Measurements from ENCODE around the gene ZNF830. TPM values are rescaled to one million over a fixed set of nuclear protein-coding genes. Genes with fewer than 3 reads are reported as not detected.

The ZNF830 gene
- total and polyA plus RNA-seq, 2 of the 4 experiments (the other 2 are of a cell fraction) = 5.5 to 6.6 TPM

DNA sequence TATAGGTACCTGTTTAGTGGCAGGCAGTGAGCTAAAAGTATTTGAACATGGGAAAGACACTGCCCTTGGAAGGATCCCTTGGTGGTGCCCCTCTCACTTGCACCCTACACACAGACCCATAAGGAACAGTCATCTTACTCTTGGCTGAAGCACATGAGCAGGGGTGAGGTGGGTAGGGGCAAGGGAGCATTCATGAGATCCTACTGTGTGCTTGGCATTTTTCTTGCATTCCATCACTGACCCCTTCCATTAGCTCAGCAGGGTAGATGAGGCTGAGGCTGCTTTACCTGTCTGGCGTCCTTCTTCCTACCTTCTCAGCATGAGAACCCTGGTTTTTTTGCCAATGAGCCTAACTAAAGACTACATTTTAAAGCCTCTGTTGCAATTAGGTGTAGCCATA is 48.3 kb upstream of the ZNF830 start:
- no peak overlapping the region for H3K4me2 ChIP-seq (ENCODE audit: low read depth, low read length)
- no peak overlapping the region for H4K8ac ChIP-seq (ENCODE audit: low read depth in 2 of 2, low read length in 2 of 2)
- TF ChIP-seq SMC3 (IDR thresholded peaks at IDR 0.05; ENCODE audit: low read depth, low read length) (no peak), POLR2A (IDR thresholded peaks at IDR 0.05; ENCODE audit: low read depth, low read length) (no peak), CEBPB (IDR thresholded peaks at IDR 0.05; ENCODE audit: low read depth, low read length) (no peak), RCOR1 (IDR thresholded peaks at IDR 0.05; ENCODE audit: insufficient replicate concordance, low read length) (no peak), BHLHE40 (IDR thresholded peaks at IDR 0.05; ENCODE audit: low read depth, low read length) (no peak), NFE2L2 (IDR thresholded peaks at IDR 0.05; ENCODE audit: low read depth, low read length) (no peak), RFX5 (IDR thresholded peaks at IDR 0.05; ENCODE audit: low read depth, low read length) (no peak), CHD1 (IDR thresholded peaks at IDR 0.05; ENCODE audit: low read depth, low read length) (no peak), MAFK (IDR thresholded peaks at IDR 0.05; ENCODE audit: low read depth, low read length) (no peak), MAZ (IDR thresholded peaks at IDR 0.05; ENCODE audit: borderline replicate concordance, low read depth, low read length) (no peak)
- TF ChIP-seq, protein P1, sequence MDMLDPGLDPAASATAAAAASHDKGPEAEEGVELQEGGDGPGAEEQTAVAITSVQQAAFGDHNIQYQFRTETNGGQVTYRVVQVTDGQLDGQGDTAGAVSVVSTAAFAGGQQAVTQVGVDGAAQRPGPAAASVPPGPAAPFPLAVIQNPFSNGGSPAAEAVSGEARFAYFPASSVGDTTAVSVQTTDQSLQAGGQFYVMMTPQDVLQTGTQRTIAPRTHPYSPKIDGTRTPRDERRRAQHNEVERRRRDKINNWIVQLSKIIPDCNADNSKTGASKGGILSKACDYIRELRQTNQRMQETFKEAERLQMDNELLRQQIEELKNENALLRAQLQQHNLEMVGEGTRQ (IDR thresholded peaks at IDR 0.05; ENCODE audit: low read depth, low read length) = no peak
- TF ChIP-seq, protein P2, sequence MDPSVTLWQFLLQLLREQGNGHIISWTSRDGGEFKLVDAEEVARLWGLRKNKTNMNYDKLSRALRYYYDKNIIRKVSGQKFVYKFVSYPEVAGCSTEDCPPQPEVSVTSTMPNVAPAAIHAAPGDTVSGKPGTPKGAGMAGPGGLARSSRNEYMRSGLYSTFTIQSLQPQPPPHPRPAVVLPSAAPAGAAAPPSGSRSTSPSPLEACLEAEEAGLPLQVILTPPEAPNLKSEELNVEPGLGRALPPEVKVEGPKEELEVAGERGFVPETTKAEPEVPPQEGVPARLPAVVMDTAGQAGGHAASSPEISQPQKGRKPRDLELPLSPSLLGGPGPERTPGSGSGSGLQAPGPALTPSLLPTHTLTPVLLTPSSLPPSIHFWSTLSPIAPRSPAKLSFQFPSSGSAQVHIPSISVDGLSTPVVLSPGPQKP (IDR thresholded peaks at IDR 0.05; ENCODE audit: borderline replicate concordance, low read depth, low read length) = no peak
- TF ChIP-seq, protein P3, sequence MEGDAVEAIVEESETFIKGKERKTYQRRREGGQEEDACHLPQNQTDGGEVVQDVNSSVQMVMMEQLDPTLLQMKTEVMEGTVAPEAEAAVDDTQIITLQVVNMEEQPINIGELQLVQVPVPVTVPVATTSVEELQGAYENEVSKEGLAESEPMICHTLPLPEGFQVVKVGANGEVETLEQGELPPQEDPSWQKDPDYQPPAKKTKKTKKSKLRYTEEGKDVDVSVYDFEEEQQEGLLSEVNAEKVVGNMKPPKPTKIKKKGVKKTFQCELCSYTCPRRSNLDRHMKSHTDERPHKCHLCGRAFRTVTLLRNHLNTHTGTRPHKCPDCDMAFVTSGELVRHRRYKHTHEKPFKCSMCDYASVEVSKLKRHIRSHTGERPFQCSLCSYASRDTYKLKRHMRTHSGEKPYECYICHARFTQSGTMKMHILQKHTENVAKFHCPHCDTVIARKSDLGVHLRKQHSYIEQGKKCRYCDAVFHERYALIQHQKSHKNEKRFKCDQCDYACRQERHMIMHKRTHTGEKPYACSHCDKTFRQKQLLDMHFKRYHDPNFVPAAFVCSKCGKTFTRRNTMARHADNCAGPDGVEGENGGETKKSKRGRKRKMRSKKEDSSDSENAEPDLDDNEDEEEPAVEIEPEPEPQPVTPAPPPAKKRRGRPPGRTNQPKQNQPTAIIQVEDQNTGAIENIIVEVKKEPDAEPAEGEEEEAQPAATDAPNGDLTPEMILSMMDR (conservative IDR thresholded peaks at IDR 0.05; ENCODE audit: low read depth, low read length) = no peak
- ChIA-PET POLR2A (ENCODE audit: unreplicated experiment) (no interaction called here), CTCF (no interaction called here)
- H3K27me3 ChIP-seq (ENCODE audit: control insufficient read depth, insufficient read depth, low read length) = no peaks in the 10 kb centered on the region
- no peak overlapping the region for H3K56ac ChIP-seq (ENCODE audit: extremely low read depth, insufficient read depth, low read length)
- no peaks in the 10 kb centered on the region for H4K20me1 ChIP-seq (ENCODE audit: insufficient read depth, low read length)
- in situ Hi-C loops (cut with MboI; ENCODE audit: low sequenced_read_pairs) (no loop called here), intact Hi-C loops (cut with micrococcal nuclease) (no loop called here), dilution Hi-C loops (cut with HindIII; ENCODE audit: low sequenced_read_pairs, unreplicated experiment) (no loop called here)
- H3K14ac ChIP-seq (replicated peaks; ENCODE audit: low read depth, low read length) = no peak overlapping the region
- H3K36me3 ChIP-seq (ENCODE audit: control insufficient read depth, insufficient read depth, low read length) = no peaks in the 10 kb centered on the region
- H2BK5ac ChIP-seq (ENCODE audit: low read depth, low read length, poor library complexity, severe bottlenecking) = no peak overlapping the region
- no peak overlapping the region for H2BK120ac ChIP-seq (ENCODE audit: low read depth, low read length)
- H3K4me1 ChIP-seq (ENCODE audit: control insufficient read depth, insufficient read depth, low read length) = no peaks in the 10 kb centered on the region
- no peak overlapping the region for H4K91ac ChIP-seq (ENCODE audit: insufficient read depth, low read depth, low read length)
- no peaks in the 10 kb centered on the region for H3K9me1 ChIP-seq (ENCODE audit: insufficient read depth, low read length)
- BruUV-seq (replicated peaks) = no TSS peak
- H3K4ac ChIP-seq (ENCODE audit: low read depth, low read length) = no peak overlapping the region
- DNase-seq = no peak
- H3K9me3 ChIP-seq (ENCODE audit: control insufficient read depth, insufficient read depth, low read length) = no peaks in the 10 kb centered on the region
- no peak overlapping the region for H3K18ac ChIP-seq (ENCODE audit: low read depth, low read length)
- no CpG with 5 or more reads among the region's 1 CpG for WGBS, 2 experiments (ENCODE audit: extremely low coverage in 2 of 2, insufficient read length in 1 of 2)
- no peak overlapping the region for H3K4me3 ChIP-seq (ENCODE audit: insufficient read depth, low read depth, low read length)
- no peak overlapping the region for H3K9ac ChIP-seq (ENCODE audit: low read depth, low read length)
- no peak overlapping the region for H3K23ac ChIP-seq (ENCODE audit: low read depth, low read length)
- no peak for ATAC-seq (ENCODE audit: low read depth)
- no peak overlapping the region for H2BK15ac ChIP-seq (ENCODE audit: low read depth, low read length)
- H3K79me1 ChIP-seq (ENCODE audit: low read depth in 1 of 2, low read length in 2 of 2) = no peaks in the 10 kb centered on the region
- H3K27ac ChIP-seq (ENCODE audit: insufficient read depth, low read length) = no peak overlapping the region
- H2AK9ac ChIP-seq (replicated peaks; ENCODE audit: low read depth, low read length, poor library complexity) = no peak overlapping the region
- H2AFZ ChIP-seq (replicated peaks; ENCODE audit: low read length, poor library complexity) = no peak overlapping the region
- no peak overlapping the region for H4K5ac ChIP-seq (ENCODE audit: low read depth, low read length)
- no peak overlapping the region for H2AK5ac ChIP-seq (ENCODE audit: low read depth, low read length)
- no peak overlapping the region for H2BK20ac ChIP-seq (ENCODE audit: low read depth, low read length)

Measured in IMR-90 (cell line).